GM18498 (cell line): ENCODE data around the gene SLCO3A1.

Source experiments
- ATAC-seq: cut with Tn5 transposase; IDR thresholded peaks from one replicate; pipeline ENCODE4 v1.9.1; 2021; ENCODE audit warnings: mild to moderate bottlenecking, moderate library complexity; ENCODE audit not compliant: unreplicated experiment

Gene SLCO3A1

DNA sequence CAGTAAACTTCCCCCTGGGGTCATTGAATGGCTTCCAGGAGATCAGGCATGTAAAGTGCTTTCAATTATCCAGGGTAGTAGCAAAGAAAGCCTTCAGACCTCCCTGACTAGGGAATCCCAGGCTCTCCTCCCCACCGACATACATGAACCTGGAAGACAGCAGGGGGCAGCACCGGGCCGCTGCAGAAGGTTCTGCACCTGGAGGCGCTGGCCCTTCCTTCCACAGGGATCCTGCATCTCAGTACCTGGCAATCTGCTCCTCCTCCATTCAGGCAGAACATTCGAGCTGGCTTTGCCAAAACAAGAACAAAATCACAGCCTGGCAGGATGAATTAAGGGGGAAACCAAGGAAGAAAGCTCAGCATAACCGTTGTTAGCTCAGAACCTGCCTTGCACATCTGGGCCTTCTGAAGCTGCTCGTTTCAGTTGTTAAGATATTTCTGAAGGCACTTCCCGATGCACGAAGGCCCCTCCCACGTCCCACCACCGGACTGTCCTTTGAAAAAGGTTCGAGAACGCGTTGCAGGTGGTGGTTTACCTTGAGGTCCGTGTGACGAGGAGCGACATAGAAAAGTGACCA lies 237.7 kb downstream of the SLCO3A1 start:
- ATAC-seq = no peak

DNA sequence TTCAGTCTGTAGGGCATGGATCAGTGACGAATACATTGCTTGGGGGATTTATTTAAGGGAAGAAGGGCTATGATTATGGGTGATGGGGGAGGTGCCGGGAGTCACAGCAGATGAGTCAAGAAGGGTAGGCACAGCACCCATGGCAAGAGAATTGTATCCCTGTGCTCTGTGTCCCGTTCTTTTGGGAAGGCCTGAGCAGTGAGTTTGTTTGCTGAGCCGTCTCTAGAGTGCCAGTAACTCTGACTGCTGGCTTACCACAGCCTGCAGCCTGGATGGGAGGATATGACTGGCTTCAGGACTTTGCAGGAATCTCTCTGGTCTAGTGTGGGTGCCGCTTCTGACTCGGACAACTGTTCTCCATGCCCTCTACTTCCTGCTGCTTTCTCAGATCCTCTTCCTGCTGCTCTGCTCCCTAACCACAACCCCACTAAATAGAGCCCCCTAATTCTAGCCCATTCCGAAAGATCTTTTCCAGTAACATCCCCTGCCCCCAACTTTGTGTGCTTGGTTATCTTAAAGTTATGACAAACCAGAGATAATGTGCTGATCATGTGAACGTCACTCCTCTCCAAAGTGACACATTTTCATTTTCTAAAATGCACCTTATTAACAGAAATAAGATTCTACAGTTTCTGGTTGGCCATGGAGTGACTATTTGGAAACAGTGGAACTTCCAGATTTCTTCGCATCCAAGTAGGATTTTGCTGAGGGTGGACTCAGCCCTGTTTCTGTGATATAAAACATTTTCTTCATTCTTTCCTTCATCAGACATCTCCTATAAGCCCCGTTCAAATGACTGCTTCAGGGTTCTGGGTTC lies 239.0 kb downstream of the SLCO3A1 start:
- no peak for ATAC-seq

DNA sequence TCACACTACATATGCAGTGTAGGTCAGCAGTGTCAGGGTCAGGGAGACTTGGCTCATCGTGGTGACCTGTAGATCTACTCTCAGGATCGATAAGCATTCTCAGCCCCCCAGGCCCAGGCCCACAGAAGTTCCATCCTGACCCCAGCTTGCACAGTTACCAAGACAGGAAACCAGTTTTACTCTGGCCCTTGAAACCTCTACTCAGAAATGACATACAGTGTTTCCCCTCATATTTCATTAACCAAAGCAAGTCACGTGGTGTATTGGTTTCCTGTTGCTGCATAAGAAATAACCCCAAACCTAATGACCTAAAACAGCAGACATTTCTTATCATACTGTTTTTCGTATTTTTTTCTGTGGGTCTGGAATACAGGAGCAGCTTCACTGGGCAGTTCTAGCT lies 242.2 kb downstream of the SLCO3A1 start:
- peak; percentile 72 for ATAC-seq

DNA sequence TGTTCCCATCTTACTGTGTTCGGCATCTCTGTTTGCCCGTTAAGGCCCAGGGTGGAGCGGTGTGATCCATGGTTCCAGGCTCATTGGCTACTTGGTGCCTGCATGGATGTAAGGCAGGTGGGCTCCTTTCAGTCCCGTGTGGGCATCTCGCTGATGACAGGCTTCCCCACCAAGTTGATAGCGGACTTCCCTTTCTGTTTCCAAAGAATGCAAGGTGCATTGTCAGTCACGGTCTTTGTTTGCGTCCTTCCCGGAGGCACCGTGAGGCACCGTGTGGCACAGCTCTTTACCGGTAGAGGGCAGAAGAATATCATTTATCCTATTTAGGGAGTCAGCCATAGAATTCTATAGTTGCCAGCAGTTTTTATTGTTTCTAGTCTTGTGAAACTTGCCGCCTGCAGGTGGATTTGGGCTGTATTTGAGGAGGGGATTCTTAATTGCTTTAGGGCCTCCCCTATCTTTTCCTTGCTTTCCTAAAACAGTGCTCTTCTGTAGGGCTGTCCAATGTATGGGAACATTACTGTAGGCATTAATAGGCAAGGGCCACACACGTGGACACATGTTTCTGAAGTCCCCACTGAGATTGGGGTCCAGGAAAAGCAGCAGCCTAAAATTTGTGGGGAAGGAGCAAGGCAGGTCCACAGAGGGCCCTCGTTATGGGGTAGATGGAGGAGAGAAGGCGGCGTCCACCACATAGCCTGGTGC lies 244.1 kb downstream of the SLCO3A1 start:
- peak; percentile 65 for ATAC-seq

DNA sequence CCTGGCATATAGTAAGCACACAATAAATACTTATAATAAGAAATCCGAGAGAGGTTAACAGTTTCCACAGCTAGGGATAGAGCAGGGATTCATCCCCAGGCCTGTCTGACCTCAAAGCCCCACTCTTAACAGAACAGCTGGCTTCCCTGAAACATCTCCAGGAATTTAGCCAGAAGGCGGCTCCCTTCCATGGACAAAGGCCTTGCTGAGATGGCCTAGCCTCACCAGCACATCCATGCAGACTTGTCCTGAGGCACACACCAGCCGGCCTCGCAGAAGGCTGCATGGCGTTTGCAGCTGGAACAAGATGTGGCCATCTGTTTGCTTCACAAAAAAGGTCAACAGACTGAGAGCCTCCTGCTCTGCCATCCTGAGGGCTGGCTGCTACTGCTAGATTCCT lies 245.4 kb downstream of the SLCO3A1 start:
- ATAC-seq = no peak

DNA sequence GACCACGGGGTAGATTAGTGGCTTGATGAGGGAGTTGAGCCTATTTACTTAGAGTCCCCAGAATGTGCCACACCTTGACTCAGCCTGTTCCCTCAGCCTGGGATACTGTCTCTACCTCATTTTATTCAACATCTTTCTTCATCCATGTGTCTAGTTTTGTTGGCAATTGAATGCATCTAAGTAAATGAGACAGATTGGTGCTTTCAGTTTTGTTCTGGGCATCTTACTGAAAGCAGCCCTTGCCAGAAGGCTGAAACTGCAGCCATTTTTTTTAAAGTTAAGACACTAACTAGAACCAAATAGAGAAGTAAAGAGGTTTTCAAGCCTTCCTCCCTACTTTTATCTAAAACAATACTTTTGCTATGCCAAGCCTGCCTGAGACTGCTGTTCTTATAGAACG lies 246.8 kb downstream of the SLCO3A1 start:
- ATAC-seq = no peak

DNA sequence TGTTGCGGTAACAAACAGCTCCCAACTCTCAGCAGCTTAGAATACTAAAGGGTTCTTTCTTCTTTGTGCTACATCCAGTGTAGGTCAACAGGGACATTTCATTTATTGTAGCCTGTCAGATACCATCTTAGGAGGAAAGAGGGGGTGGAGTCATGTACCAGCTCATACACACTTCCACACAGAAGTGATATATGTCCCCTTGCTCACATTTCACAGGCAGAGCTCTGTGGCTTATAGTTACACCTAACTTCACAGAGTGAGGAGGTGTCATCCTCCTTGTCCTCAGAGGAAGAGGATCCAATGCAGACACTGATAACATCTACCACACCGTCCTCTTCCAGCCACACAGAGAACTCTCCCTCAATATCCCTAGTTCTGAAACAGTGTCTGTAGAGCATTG lies 247.2 kb downstream of the SLCO3A1 start:
- no peak for ATAC-seq

DNA sequence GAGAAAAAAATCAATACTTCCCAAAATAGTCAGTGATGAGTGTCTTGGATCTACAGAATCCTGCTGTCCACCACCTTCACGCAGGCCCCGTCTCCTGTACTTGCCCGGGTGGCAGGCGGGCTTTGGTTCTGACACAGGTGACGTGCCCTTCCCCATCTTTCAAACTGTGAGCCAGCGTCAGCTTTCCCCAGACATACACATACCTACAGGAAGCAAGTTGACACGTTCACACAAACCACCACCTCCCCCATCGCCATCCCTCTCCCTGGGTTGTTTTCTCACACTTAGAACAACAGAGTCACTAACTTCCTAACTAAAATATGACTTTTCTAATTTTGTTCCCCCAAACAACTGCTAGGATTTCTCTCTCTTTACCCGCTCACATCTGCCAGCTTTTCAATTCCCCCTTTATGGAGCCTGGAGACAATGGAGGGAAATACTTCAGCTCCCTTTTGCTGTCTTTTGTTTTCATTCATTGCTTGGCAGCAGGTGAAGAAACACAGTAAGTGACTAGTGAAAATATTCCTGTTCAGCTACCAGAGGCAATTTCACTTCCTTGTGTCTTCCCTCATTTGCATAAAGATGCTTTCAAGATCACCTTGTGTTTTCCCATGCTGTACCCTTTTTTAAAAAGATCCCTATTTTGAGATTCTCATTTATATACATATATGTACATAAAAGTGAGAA lies 248.3 kb downstream of the SLCO3A1 start:
- peak; percentile 52 for ATAC-seq

DNA sequence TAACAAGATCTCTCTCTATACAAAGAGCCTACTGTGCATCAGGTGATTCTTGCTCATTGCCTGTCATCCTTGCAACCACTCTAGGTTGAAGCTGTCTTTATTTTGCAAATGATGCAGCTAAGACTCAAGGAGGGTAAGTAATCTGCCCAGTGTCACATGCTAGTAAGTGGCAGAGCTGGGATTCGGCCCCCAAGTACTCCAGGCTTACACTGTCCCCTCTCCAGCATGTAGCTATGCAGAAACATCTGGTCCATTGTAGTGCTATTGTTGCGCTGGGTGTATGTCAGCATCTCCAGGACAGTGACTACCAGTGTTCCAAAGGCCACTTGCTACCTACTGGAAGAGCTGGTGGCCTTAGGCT lies 248.9 kb downstream of the SLCO3A1 start:
- ATAC-seq = peak; percentile 21

DNA sequence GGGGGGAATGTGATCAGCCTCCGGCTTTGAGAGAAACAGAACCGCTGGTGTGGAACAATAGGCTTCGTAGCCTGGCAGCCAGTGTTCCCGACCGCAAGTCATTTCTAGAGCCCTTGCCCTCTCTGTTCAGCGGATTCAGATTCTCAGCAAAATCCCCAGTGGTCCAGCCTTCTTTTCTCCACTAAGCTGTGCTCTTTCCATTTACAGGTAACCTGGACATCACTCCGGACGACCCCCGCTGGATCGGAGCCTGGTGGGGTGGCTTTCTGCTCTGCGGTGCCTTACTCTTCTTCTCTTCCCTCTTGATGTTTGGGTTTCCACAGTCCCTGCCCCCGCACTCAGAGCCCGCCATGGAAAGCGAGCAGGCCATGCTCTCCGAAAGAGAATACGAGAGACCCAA lies 250.6 kb downstream of the SLCO3A1 start:
- ATAC-seq = no peak

DNA sequence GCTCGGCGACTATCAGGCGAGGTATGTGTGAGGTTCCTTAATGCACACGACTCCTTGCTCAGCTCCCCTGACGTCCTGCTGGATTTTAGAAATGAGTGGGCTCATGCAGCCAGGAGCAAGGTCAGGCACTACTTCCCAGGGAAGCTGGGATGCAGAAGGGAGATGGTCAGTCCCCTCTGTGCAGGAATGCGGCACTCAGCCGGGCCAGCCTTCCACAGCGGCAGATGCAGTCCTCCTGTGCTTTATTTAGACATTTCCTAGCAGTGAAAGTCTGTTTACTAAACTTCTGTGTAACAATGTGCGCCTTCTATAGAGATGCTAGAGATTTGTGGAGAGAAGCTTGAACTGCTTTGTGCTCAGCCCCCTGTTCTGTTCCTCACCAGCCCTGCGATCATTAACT lies 252.1 kb downstream of the SLCO3A1 start:
- ATAC-seq = no peak

DNA sequence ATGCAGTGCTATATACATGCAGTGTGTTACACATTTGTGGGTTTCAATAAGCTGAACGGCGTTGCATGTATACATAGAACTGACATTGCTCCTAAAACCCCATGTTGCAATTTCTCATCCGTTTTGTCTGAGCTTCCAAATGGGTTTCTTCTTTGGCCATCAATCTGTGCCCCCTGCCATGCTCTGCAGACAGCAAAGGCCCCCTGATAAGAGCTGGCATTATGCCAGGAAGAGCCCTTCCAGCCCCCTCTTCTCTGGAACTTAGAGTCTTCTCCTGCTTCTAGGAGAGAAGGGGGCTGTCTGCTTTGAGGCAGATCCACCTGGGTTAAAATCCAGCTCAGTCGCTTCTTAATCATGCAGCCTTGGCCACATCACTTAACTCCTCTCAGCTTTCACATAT lies 254.0 kb downstream of the SLCO3A1 start:
- ATAC-seq = no peak

DNA sequence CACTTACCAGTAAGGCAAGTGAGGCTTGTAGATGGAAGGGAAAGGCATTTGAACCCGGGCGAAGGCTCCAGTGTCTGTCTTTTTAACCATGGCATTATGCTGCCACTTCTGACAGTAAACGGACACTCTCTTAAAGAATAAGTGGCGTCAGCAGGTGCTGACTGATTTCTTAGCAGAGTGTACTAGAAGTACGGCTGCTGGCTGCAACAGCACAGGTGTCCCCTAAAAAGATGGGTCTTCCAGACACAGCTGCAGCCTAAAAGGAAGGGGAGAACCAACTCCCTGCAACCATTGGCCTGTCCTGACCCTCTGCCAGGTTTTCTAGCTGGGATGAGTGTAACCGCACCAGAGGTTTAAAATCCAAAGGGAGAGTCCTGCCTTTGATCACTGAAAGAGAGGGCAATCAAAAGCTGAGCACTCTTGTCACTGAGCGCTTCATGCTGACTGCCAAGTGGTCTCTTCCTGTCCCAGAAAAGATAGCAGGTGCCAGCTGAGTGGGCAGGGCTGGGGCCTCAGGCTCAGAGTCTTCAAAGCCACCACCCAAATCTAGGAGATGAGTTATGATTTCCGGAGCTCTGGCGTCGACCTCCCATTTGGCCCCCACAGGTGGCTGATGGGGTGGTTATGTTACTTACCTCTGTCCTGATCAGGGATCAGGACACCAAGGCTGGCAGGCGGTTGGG lies 255.8 kb downstream of the SLCO3A1 start:
- no peak for ATAC-seq

DNA sequence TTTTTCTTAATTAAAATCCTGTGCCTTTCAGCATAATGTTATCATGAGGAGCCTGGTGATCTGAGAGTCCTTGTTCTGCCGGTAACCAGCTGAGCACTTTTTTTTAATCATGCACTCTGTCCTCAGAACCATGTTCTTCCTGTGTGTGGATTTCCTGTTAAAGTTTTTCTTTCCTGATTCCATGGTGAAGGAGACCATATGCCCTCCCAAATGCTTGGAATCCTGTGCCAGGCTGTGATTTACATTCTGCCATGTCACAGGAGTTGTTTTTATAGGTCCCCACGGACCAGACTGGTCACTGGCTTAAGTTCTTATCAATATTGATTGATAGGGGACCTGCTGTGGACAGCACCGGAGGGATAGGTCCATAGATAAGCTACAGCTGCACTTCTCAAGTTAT lies 257.8 kb downstream of the SLCO3A1 start:
- no peak for ATAC-seq

DNA sequence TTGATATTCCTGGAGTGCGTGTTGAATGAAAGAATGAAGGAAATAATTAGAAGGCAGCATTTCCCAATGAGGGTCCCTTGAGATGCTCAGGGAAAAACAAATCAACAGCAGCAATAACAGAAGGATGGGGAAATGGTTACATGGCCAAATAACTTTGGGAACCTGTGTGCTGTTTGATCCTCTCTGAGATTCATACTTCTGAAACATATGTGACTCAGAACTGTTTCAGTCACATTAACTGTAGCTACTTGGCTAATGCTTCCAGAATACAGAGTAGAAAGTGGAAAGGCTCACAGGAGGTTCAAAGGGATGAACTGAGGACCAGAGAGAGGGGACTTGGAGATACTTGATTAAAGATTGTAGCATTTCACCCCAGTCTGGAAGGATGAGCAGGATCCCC lies 258.2 kb downstream of the SLCO3A1 start:
- ATAC-seq = no peak

DNA sequence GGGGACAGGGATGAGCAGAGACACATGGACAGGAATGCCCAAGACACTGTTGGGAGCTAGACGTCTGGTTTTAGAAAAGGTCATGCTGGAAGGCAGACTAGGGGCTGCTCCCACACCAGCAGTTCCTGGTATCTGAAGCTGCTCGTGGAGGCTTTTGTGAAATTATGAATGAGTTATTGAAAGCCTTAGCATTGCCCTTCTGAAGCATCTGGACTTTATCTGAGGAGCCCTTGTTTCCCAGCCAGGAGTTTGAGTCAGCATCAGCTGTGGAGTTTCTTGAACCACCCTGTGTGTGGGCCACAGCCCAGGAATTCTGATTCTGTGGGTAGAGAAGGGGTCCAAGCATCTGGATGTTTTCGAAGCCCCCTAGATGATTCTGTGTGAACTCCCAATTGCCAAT lies 258.7 kb downstream of the SLCO3A1 start:
- no peak for ATAC-seq

DNA sequence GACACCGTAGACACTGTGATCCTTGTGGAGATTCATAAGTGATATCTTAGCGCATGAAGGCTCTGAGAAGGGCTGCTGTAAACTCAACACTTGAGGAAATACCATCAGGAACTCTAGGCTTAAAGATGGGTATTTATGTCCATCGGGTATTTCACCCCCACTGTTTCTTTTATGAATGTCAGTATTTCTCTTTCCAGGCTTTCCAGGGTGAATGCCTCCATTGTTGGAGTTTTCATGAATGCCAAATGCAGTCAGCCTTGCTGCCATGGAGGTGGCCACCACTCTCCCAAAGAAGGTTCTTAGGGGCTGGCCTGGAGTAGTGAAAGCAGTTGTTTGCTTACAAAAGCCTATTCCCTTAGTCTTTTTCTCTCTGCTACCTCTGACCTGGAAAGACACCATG lies 259.2 kb downstream of the SLCO3A1 start:
- no peak for ATAC-seq

DNA sequence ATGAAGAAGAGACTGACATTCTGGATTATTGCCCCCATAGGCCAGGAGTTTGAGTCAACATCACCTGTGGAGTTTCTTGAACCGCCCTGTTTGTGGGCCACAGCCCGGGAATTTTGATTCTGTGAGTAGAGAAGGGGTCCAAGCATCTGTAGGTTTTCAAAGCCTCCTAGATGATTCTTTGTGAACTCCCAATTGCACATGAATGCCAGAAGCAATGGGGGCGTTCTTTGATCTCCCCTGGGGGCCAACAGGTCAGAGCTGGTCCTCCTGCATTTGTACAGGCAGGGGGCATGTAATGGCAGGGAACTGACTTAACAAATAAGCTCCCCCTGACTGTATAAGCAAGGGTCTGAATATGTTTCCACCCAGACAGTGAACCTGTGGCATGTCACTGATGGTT lies 260.3 kb downstream of the SLCO3A1 start:
- ATAC-seq = no peak

DNA sequence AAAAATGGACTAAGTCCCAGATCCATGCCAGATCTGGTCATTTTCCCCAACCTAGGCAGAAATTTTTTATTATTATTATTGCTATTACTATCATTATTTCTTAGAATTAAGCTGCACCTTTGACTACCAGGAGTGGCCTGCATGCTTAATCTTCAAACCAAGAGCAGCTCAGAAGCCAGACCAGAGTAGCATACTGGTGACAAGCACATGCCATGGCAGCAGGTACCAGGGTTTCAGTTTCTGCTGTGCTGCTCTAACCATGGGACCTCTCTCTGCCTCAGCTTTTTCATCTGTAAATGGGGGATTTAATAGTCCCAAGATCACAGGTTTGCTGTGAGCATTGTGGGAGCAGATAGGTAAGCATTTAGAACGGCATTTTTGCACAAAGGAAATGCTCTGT lies 262.3 kb downstream of the SLCO3A1 start:
- ATAC-seq = no peak

DNA sequence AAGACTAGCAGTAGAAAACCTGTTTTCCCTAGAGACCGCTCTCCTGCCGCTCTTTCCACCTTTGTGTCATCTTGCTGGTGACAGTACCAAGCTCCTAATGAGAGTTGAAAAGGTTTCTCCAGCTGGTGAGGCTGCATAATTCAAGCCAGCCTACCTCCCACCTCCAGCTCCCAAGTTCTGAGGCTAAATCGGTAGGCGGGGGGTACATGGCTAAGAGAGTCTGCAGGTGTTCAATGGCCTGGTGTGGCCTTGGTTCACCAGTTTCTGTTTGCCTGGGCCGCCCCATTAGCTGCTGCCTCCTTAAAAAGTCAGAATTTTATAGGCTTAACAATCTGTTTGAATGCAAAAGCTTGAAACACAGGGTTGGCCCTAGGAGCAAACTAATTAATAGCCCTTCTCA lies 262.8 kb downstream of the SLCO3A1 start:
- ATAC-seq = no peak

DNA sequence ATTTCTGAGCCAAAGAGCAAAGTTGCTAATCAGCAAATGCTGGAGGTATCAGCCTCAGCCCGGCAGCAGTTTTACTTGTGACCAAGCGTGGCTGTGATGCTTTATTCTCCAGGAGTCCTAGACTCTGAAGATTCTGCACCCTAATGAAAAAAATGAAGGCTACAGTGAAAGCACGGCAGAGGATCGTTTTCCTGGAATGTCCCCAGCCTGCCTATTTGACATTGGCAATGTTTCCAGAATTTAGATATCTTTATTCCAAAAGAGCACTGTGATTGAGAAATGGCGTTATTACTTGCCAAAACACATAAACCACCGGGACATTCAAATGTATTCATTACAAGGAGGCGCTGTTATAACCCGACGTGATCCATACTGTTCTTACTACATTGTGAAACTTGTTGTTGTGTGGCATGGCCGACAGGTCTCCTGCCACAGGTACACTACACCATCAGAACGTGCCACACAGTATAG lies 263.8 kb downstream of the SLCO3A1 start:
- ATAC-seq = no peak
